Calu3 (cell line): ENCODE results near the gene LRFN2. TPM values are rescaled to one million over a fixed set of nuclear protein-coding genes. Genes with fewer than 3 reads are reported as not detected.

ENCODE experiments used
- BruUV-seq: library from RNA; stranded (reverse); fragments of 400-500 nt; replicated peaks from 2 replicates; lab custom pipeline; 2021; lab: Mats Ljungman, UMichigan
- CTCF ChIA-PET: fragments of 300-600 bp; sonication (Branson Sonifier 250); formaldehyde crosslinking; loops from one replicate; lab custom pipeline; 2022; ENCODE audit warnings: antibody characterized with exemption; lab: Charles Lee
- DNase-seq: peaks from one replicate; pipeline ENCODE4 v3.0.0; 2022
- H3K27ac Mint-ChIP-seq: one replicate; pipeline ENCODE4 v1.8.0; 2022; ENCODE audit warnings: mixed read lengths; ENCODE audit not compliant: unreplicated experiment
- H3K27me3 Mint-ChIP-seq: one replicate; pipeline ENCODE4 v1.8.0; 2022; ENCODE audit warnings: mixed read lengths; ENCODE audit not compliant: unreplicated experiment
- H3K36me3 Mint-ChIP-seq: one replicate; pipeline ENCODE4 v1.8.0; 2022; ENCODE audit warnings: mild to moderate bottlenecking, moderate library complexity, mixed read lengths; ENCODE audit not compliant: insufficient read depth, unreplicated experiment
- H3K4me1 Mint-ChIP-seq: one replicate; pipeline ENCODE4 v1.8.0; 2022; ENCODE audit warnings: mild to moderate bottlenecking, low read depth, mixed read lengths; ENCODE audit not compliant: unreplicated experiment
- H3K4me3 Mint-ChIP-seq: one replicate; pipeline ENCODE4 v1.8.0; 2022; ENCODE audit warnings: mild to moderate bottlenecking, low read depth, moderate library complexity, mixed read lengths; ENCODE audit not compliant: unreplicated experiment
- H3K9me3 Mint-ChIP-seq: one replicate; pipeline ENCODE4 v1.8.0; 2022; ENCODE audit warnings: low read depth, mixed read lengths; ENCODE audit not compliant: unreplicated experiment
- intact Hi-C: fragments of 100-400 bp; cut with micrococcal nuclease; formaldehyde crosslinking; loops from one replicate; pipeline ENCODE4 v1.10.0; 2022; ENCODE audit not compliant: unreplicated experiment
- total RNA-seq: library from RNA; stranded (reverse); gene quantifications from 2 replicates; pipeline ENCODE4 v1.2.3, GENCODE V29; 2022
- TF ChIP-seq, protein P1 (sequence below): fragments of 200-600 bp; IDR thresholded peaks from one replicate; pipeline ENCODE4 v1.8.0; 2022; ENCODE audit warnings: antibody characterized with exemption; ENCODE audit not compliant: unreplicated experiment

LRFN2 gene
- total RNA-seq, 1 experiment from 2014 or later = not detected

DNA sequence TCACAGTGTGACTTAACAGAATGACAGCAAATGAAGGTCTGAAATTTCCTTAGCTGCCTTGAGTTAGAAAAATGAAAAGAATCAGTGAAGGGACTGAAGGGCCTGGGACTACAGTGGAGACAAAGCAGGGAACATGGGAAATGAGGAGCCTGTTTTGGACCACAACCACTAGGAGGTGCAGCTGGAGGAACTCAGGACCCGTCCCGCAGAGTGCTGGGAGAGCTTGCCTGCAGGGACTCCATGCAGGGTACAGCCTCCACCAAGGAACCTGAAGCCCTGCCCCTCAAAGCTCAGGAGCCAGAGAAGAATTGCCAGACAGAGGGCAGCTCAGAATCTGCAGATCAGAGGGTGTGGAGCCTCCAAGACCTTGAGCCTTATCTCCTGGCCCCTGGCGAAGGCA, 50.7 kb downstream of the LRFN2 start:
- intact Hi-C loops = no loop called here
- H3K36me3 Mint-ChIP-seq = no peaks in the 10 kb centered on the region
- H3K4me1 Mint-ChIP-seq = no peaks in the 10 kb centered on the region
- DNase-seq = no peak
- TF ChIP-seq, protein P1, sequence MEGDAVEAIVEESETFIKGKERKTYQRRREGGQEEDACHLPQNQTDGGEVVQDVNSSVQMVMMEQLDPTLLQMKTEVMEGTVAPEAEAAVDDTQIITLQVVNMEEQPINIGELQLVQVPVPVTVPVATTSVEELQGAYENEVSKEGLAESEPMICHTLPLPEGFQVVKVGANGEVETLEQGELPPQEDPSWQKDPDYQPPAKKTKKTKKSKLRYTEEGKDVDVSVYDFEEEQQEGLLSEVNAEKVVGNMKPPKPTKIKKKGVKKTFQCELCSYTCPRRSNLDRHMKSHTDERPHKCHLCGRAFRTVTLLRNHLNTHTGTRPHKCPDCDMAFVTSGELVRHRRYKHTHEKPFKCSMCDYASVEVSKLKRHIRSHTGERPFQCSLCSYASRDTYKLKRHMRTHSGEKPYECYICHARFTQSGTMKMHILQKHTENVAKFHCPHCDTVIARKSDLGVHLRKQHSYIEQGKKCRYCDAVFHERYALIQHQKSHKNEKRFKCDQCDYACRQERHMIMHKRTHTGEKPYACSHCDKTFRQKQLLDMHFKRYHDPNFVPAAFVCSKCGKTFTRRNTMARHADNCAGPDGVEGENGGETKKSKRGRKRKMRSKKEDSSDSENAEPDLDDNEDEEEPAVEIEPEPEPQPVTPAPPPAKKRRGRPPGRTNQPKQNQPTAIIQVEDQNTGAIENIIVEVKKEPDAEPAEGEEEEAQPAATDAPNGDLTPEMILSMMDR = peak; percentile 12
- peaks cover 86% of the 10 kb centered on the region for H3K27me3 Mint-ChIP-seq
- H3K27ac Mint-ChIP-seq = no peak overlapping the region
- peaks cover 2% of the 10 kb centered on the region for H3K9me3 Mint-ChIP-seq
- H3K4me3 Mint-ChIP-seq = no peak overlapping the region
- BruUV-seq = no TSS peak
- CTCF ChIA-PET = interaction anchor here (0.6 to 1.4 kb wide), 2 partner anchors 16 to 370 kb away, joined by 3 read pairs; no protein-coding TSS in a partner anchor

DNA sequence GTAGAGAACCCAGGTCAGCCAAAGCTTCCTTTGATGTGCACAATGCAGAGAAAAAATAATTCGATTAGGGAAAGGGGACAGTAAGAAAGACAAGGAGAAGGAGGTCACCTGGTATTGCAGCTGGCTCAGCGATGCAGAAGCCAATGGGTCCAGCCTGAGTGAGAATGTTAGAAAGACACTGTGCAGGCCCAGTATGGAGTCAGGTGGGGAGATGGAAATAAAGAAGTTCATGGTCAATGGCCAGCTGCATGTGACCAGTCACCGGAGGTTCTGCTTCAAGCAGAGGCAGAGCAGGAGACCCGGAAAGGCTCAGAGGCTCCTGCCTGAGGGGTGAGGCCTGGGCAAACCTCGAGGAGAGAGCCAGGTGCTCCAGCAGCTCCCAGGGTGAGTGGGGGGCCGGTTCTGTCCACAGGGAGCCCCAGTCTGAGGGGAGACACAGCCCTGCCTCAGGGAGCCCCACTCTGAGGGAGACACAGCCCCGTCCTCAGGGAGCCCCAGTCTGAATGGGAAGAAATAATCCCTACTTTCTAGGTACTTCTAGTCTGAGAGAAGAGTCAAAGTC, 51.3 kb downstream of the LRFN2 start:
- CTCF ChIA-PET = no interaction called here
- TF ChIP-seq, protein P1 = no peak
- Mint-ChIP-seq H3K4me1 (no peaks in the 10 kb centered on the region), H3K27me3 (peaks cover 86% of the 10 kb centered on the region), H3K36me3 (no peaks in the 10 kb centered on the region), H3K4me3 (no peak overlapping the region), H3K9me3 (peaks cover 2% of the 10 kb centered on the region), H3K27ac (no peak overlapping the region)
- no peak for DNase-seq
- intact Hi-C loops = no loop called here
- no TSS peak for BruUV-seq

DNA sequence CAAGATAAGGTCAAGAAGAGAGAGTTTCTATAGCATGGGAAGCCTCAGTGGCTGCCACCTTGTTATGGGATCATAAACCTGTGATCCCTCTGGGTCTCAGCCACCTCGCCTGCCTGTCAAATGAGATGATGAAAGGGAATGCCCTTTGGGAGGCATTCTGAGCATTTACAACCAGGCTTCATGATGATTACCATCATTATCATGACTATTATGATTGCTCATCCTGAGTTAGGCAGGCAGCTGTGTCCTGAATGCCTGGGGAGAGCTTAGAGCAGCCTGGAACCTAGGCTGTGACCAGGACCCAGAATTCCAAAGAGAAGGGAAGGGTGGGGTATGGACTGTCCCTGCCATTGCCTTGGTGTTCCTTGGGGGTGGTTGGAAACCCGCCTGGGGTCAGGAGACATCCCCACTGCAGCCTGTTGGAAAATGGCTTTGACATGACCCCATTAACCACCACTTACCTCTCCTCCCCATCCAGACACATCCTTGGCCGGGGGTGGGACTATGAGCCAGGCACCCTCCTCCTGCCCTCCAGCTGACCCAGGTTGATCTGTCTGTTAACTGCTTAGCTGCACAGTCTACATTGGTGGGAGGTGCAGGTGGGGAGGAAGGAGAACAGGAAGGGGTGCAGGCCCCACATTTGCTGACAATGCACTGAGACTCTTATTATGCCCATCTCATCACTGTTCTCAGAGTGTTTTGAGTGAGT, 51.9 kb downstream of the LRFN2 start:
- no peaks in the 10 kb centered on the region for H3K4me1 Mint-ChIP-seq
- no peaks in the 10 kb centered on the region for H3K36me3 Mint-ChIP-seq
- no peak overlapping the region for H3K27ac Mint-ChIP-seq
- TF ChIP-seq, protein P1 = no peak
- DNase-seq = no peak
- CTCF ChIA-PET = no interaction called here
- BruUV-seq = no TSS peak
- peaks cover 2% of the 10 kb centered on the region for H3K9me3 Mint-ChIP-seq
- H3K27me3 Mint-ChIP-seq = peaks cover 86% of the 10 kb centered on the region
- no peak overlapping the region for H3K4me3 Mint-ChIP-seq
- intact Hi-C loops = no loop called here

DNA sequence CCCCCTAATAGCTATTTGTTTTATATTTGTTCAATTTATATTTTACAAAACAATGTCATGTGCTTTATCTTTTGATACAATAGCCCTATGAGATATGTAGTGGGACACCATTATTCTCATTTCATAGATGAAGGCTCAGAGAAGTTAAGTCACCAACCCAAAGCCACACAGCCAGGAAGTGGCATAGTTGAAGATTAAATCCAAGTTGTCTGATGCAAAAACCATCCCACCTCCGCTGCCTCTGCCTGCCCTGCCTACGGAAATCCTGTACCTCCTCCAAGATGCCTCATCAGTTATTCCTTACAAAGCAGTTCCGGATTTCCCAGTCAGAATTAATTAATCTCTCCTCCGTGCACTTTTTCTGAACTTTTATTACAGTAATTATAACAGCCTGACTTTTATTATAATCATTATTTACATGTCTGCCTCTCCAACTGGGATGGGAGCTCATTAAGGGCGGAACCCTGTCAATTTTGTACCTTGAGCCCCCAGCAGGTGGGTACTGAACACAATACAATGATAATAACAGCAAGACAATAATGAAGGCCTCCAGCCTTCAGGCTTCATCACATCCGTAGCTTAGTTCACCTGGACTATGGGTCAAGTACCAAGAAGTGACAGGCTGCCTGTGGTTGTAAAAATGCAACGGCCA, 54.7 kb downstream of the LRFN2 start:
- H3K4me1 Mint-ChIP-seq = no peaks in the 10 kb centered on the region
- no peak for DNase-seq
- peaks cover 67% of the 10 kb centered on the region for H3K27me3 Mint-ChIP-seq
- H3K4me3 Mint-ChIP-seq = no peak overlapping the region
- intact Hi-C loops = no loop called here
- CTCF ChIA-PET = no interaction called here
- H3K27ac Mint-ChIP-seq = no peak overlapping the region
- TF ChIP-seq, protein P1 = no peak
- BruUV-seq = no TSS peak
- H3K36me3 Mint-ChIP-seq = no peaks in the 10 kb centered on the region
- peaks cover 2% of the 10 kb centered on the region for H3K9me3 Mint-ChIP-seq
